Panc1 (cell line): ENCODE data around the gene PROM2. TPM values are rescaled to one million over a fixed set of nuclear protein-coding genes. Genes with fewer than 3 reads are reported as not detected.

Experiments used
- ATAC-seq: fragments of 200-7000 bp; cut with Tn5 transposase; 2 replicates; pipeline ENCODE4 v1.9.1; 2020; ENCODE audit warnings: mild to moderate bottlenecking, moderate library complexity
- BruUV-seq: library from RNA; stranded (reverse); fragments of 400-500 nt; replicated peaks from 2 replicates; lab custom pipeline; 2021; lab: Mats Ljungman, UMichigan
- CTCF ChIA-PET: fragments of 300-600 bp; sonication (Branson Sonifier 250); formaldehyde crosslinking; loops from one replicate; lab custom pipeline; 2022; ENCODE audit warnings: antibody characterized with exemption; lab: Charles Lee
- POLR2A ChIA-PET: fragments of 300-600 bp; sonication (Branson Sonifier 250); formaldehyde crosslinking; loops from one replicate; lab custom pipeline; 2022; ENCODE audit warnings: antibody characterized with exemption; lab: Charles Lee
- DNase-seq: peaks from one replicate; pipeline ENCODE4 v3.0.0-alpha.2; 2010; ENCODE audit warnings: low read depth, low spot score
- H3K27ac ChIP-seq: 2 replicates; pipeline ENCODE4 v1.5.1; 2011; ENCODE audit warnings: mild to moderate bottlenecking, low read length, inconsistent platforms
- H3K27me3 ChIP-seq: fragments of 200-500 bp; sonication (Bioruptor generic); 2 replicates; pipeline ENCODE4 v1.6.0; 2014; ENCODE audit warnings: low read length, inconsistent platforms; ENCODE audit not compliant: control insufficient read depth, insufficient read depth
- H3K36me3 ChIP-seq: fragments of 200-500 bp; sonication (Bioruptor generic); 2 replicates; pipeline ENCODE4 v1.5.1; 2014; ENCODE audit warnings: inconsistent platforms, mild to moderate bottlenecking, low read length, moderate library complexity; ENCODE audit not compliant: control insufficient read depth, insufficient read depth
- H3K4me1 ChIP-seq: 2 replicates; pipeline ENCODE4 v1.5.1; 2011; ENCODE audit warnings: inconsistent platforms, mild to moderate bottlenecking, low read length, moderate library complexity; ENCODE audit not compliant: control insufficient read depth, insufficient read depth
- H3K4me3 ChIP-seq, 2 experiments: 2 replicates each; pipeline ENCODE4 v1.5.1; 2011 to 2012; ENCODE audit warnings: low read depth in 2 of 2, low read length in 2 of 2, mild to moderate bottlenecking in 2 of 2, inconsistent platforms in 1 of 2, moderate library complexity in 1 of 2
- H3K9me3 ChIP-seq: fragments of 200-500 bp; sonication (Bioruptor generic); 2 replicates; pipeline ENCODE4 v1.5.1; 2014; ENCODE audit warnings: low read depth, mild to moderate bottlenecking, inconsistent platforms, low read length, moderate library complexity; ENCODE audit not compliant: control insufficient read depth, insufficient read depth
- CTCF ChIP-seq: fragments of 450-650 bp; IDR thresholded peaks from 2 replicates; pipeline ENCODE4 v1.5.1; 2017; ENCODE audit warnings: mild to moderate bottlenecking
- POLR2AphosphoS5 ChIP-seq: IDR thresholded peaks from 2 replicates; pipeline ENCODE4 v1.6.1; 2012; ENCODE audit warnings: mild to moderate bottlenecking, low read depth, low read length, moderate library complexity
- REST ChIP-seq, 2 experiments: IDR thresholded peaks; 2 replicates each; pipeline ENCODE4 v1.6.1; 2011 to 2012; ENCODE audit warnings: low read depth in 2 of 2, control low read depth in 1 of 2, low read length in 1 of 2, mild to moderate bottlenecking in 1 of 2, moderate library complexity in 1 of 2; ENCODE audit not compliant: insufficient read depth in 1 of 2
- SIN3A ChIP-seq: IDR thresholded peaks from 2 replicates; pipeline ENCODE4 v1.6.1; 2012; ENCODE audit warnings: low read depth, mild to moderate bottlenecking, low read length, moderate library complexity, borderline replicate concordance; ENCODE audit not compliant: insufficient read depth
- TCF7L2 ChIP-seq: IDR thresholded peaks from 2 replicates; pipeline ENCODE4 v1.6.1; 2011; ENCODE audit warnings: mild to moderate bottlenecking, low read depth, low read length, inconsistent platforms
- in situ Hi-C: cut with HindIII; loops from 2 replicates; pipeline ENCODE4 v1.10.0; 2016; ENCODE audit warnings: low sequenced_read_pairs, low pct_unique_long_range_greater_than_20kb
- intact Hi-C: fragments of 100-400 bp; cut with micrococcal nuclease; formaldehyde crosslinking; loops from one replicate; pipeline ENCODE4 v1.10.0; 2022; ENCODE audit not compliant: unreplicated experiment
- total RNA-seq: library from RNA; stranded (reverse); gene quantifications from one replicate; pipeline ENCODE4 v1.2.1, GENCODE V29; 2021; ENCODE audit not compliant: unreplicated experiment

PROM2 gene
- total RNA-seq, 1 experiment from 2014 or later = 1.4 TPM

GRCh38 chr2:95308426-95308990, 34.3 kb downstream of the PROM2 start:
- Histone ChIP-seq H3K9me3 (no peaks in the 10 kb centered on the region), H3K4me3 (no peak overlapping the region), H3K4me1 (no peaks in the 10 kb centered on the region), H3K27me3 (no peaks in the 10 kb centered on the region), H3K27ac (no peak overlapping the region), H3K36me3 (no peaks in the 10 kb centered on the region)
- TF ChIP-seq CTCF = no peak
- no peak for TF ChIP-seq TCF7L2
- TF ChIP-seq SIN3A = no peak
- no peak for TF ChIP-seq POLR2AphosphoS5
- no peak for TF ChIP-seq REST (IDR thresholded peaks at IDR 0.05; ENCODE audit: insufficient read depth in 1 of 2, low read depth in 2 of 2, low read length in 1 of 2)
- no peak for ATAC-seq
- POLR2A ChIA-PET = no interaction called here
- in situ Hi-C loops (no loop called here), intact Hi-C loops (no loop called here)
- CTCF ChIA-PET = no interaction called here
- BruUV-seq = no TSS peak
- no peak for DNase-seq

- no TSS peak for BruUV-seq
- POLR2A ChIA-PET = no interaction called here
- H3K36me3 ChIP-seq = no peaks in the 10 kb centered on the region
- H3K27ac ChIP-seq = no peak overlapping the region
- H3K4me1 ChIP-seq = no peaks in the 10 kb centered on the region
- ATAC-seq (no peak), DNase-seq (no peak)
- CTCF ChIA-PET = no interaction called here
- H3K9me3 ChIP-seq = no peaks in the 10 kb centered on the region
- in situ Hi-C loops = no loop called here
- no peaks in the 10 kb centered on the region for H3K27me3 ChIP-seq
- intact Hi-C loops = no loop called here
- TF ChIP-seq CTCF = no peak
- no peak for TF ChIP-seq SIN3A
- no peak for TF ChIP-seq REST (IDR thresholded peaks at IDR 0.05; ENCODE audit: insufficient read depth in 1 of 2, low read depth in 2 of 2, low read length in 1 of 2)
- no peak for TF ChIP-seq TCF7L2
- no peak for TF ChIP-seq POLR2AphosphoS5
- no peak overlapping the region for H3K4me3 ChIP-seq
These were observed 35.4 kb downstream of the PROM2 start for GRCh38 chr2:95309599-95309998.
